GM12872 (cell line): ENCODE data around the gene PODXL2.

Experiments
- TF ChIP-seq, protein P1 (sequence below): IDR thresholded peaks from 3 replicates; pipeline ENCODE4 v1.5.1; 2011; ENCODE audit warnings: low read depth, mild to moderate bottlenecking, low read length, moderate library complexity; ENCODE audit not compliant: insufficient read depth

Gene PODXL2

DNA sequence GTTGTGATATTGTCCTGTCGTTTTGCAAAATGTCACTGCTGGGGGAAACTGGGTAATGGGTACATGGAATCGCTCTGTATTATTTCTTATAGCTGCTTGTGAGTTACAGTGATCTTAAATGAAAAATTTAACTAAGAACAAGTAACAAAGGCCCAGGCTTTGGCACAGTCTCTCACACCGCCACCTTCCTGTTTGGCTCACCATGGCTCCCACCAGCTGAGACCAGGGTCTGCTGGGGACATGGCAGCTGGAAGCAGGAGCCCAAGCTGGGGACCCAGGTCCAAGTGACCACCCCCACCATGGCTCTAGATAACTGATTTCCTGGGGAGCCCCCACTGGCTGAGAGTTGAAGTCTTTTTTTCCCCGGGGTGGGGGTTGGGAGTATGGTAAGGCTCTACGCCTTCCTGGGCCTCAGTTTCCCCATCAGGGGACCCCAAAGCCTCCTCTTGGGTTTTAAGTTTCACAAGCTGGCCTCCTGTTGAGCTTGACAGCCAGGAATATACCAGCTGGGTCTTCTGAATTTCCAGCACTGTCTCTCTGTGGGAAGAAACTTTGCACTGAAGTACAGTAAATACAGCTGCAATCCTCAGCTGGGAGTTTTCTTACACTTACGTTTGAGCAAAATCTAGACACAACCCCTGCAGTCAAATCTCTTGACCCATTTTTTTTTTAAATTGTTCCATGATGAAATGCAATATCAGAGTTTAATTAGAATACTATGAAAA lies 69.9 kb downstream of the PODXL2 start:
- TF ChIP-seq, protein P1, sequence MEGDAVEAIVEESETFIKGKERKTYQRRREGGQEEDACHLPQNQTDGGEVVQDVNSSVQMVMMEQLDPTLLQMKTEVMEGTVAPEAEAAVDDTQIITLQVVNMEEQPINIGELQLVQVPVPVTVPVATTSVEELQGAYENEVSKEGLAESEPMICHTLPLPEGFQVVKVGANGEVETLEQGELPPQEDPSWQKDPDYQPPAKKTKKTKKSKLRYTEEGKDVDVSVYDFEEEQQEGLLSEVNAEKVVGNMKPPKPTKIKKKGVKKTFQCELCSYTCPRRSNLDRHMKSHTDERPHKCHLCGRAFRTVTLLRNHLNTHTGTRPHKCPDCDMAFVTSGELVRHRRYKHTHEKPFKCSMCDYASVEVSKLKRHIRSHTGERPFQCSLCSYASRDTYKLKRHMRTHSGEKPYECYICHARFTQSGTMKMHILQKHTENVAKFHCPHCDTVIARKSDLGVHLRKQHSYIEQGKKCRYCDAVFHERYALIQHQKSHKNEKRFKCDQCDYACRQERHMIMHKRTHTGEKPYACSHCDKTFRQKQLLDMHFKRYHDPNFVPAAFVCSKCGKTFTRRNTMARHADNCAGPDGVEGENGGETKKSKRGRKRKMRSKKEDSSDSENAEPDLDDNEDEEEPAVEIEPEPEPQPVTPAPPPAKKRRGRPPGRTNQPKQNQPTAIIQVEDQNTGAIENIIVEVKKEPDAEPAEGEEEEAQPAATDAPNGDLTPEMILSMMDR = no peak

DNA sequence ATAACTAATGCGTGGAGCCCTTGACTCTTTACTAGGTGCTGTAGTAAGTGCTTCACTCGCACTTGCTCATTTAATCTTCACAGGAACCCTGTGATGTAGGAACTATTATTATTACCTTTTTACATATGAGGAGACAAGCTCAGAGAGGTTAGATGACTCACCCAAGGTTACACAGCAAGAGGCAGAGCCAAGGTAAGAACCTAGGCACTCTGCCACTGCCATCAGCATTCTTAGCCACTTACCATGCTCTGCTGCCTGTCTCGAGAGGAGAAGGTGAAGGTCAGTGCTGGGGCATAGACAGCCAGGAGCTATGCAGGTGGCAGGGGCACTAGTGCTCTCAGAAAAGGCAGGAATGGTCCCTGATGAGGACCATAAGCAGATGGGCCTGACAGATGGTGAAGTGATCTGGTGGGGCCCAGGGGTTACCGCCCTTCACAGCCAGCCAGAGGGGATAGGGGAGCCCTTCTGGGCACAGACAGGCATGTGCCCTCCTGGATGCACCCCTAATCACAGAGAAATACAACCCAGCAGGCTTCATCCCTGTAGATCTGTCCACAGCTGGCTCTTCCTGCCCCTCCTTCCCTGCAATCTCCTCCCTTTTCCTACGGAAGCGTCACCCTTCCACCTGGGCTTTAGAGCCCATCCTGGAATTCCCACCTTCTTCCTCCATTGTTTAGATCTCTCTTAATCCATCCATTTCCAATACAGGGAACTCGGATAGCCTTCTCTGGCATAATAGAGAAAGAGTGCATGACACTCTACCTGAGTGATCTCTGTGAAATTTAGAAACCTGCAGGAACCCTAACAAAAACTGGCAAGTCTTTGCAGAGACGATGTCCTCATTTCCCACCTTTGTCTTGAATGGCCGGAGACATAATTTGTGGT lies 70.7 kb downstream of the PODXL2 start:
- TF ChIP-seq, protein P1 = no peak

GRCh38 chr3:127700406-127700805 lies 71.4 kb downstream of the PODXL2 start:
- TF ChIP-seq, protein P1 = no peak

DNA sequence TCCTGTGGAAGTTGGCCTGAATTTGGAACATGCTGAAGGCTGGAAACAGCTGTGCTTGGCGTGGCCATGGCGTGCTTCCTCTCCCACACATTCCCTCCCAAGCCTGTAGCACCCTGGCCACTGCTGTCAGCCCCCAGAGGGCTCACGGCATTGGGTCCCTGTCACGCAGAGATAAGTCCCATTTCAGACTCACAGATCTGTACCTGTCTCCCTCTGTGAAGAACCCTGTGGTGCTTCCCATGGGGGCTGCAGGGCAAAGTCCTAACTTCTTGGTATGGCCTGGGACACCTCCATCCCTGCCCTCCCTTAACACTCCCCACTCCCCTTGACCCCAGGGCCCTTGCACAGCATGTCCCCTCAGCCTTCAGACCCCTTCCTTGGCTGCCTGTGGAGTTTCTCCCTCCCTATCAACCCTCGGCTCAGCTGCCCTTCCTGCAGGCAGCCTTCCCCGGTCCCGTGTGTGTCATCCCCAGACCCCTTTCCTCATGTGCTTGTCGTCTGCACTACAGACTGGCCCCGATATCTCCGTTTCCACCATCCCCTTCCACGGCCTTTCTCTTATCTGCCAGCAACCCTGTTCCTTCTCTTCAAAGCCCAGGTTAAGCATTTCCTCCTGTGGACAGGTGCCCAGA lies 72.4 kb downstream of the PODXL2 start:
- TF ChIP-seq, protein P1 = no peak

DNA sequence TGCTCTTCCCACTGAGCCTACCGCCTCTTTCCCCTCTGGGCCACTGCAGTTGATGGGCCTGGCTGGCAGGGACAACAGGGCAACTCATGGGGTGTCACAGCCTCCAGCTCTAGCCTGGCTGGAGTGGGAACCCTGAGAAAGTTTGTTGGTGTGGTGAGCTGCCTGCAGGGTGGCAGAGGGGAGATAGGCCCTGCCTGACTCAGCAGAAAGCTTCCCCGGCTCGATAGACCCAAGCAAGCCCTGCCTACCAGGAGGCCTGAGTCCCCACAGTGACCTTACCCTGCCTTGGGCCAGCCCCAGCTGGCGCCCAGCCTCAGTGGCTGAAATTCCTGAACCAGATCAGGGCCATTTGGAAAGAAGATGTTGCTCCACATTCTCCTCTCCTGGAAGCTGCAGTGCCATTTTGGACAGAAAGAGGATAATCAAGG lies 73.2 kb downstream of the PODXL2 start:
- TF ChIP-seq, protein P1 = no peak

DNA sequence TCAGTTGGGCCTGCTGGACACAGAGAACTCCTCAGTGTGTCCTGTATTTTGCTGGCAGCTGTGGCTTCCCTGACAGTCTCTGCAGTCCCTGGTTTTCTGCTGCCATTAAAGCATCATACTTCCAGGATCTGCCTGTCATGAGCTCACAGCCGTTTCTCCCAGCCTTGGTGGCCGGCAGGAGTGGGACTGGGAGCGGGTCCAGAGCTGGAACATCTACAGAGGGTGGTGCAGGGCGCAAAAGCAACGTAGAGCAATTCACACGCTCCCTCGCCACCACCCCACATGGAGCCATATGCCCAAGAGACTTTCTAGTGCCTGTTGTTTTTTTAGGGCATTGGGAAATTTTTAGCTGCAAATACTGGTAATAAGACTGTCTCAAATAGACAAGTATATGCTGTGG lies 77.3 kb downstream of the PODXL2 start:
- TF ChIP-seq, protein P1 = no peak

GRCh38 chr3:127706785-127707351 lies 77.9 kb downstream of the PODXL2 start:
- TF ChIP-seq, protein P1 = no peak
